AG20443 (cell line): Measurements from ENCODE around the gene LIMCH1.
"Not testable (repeated sequence)": the region's sequence is repeated elsewhere in the genome, so short reads cannot be mapped to it uniquely, and the experiment has no call there.

Experiments
- DNase-seq: peaks from one replicate; pipeline ENCODE4 v3.0.0; 2012; ENCODE audit warnings: low spot score, mixed read lengths

LIMCH1 gene

DNA sequence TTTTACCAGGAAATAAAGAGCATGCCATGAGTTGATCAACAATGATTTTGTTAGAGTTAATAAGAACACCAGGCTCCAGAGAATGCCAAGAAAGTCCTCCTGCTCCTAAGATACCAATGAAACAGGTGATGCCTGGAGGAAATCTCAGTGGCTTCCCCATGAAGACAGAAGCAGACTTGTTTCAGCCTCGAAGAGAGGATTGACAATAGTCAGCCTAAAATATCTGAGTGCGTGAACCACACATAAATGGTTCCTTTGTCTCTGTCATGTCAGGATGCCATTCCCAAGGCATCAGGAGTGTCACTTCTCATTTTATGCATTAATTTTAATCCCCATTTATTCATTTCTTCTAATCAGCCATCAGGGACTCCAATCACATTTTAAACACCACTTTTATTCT lies 141.0 kb downstream of the LIMCH1 start:
- DNase-seq, result no peak

GRCh38 chr4:41679991-41680390 lies 142.0 kb downstream of the LIMCH1 start:
- DNase-seq, result no peak

GRCh38 chr4:41681054-41681453 lies 143.1 kb downstream of the LIMCH1 start:
- no peak for DNase-seq

DNA sequence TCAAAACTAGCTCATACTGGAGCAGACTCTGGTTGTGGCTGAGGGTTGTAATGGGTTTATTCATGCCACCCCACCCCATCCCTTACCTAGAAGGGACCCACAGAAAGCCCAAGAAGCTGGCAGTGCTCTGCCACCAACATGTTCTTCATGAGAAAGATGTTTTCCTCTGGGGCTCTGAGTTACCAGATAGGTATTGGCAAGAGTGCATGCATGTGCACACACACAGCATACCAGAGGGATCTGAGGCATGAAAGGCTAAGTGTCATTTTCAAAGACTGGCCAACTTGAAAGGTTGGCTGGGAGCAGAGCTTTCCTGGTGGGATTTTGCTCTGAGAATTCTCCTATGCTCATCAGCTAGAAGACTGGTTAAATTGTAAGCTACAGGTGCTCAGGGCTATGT lies 145.4 kb downstream of the LIMCH1 start:
- DNase-seq, result peak; percentile 31

- no peak for DNase-seq
Measured at GRCh38 chr4:41686893-41687292, 148.9 kb downstream of the LIMCH1 start.

- no peak for DNase-seq
Measured at GRCh38 chr4:41687971-41688370, 150.0 kb downstream of the LIMCH1 start.

DNA sequence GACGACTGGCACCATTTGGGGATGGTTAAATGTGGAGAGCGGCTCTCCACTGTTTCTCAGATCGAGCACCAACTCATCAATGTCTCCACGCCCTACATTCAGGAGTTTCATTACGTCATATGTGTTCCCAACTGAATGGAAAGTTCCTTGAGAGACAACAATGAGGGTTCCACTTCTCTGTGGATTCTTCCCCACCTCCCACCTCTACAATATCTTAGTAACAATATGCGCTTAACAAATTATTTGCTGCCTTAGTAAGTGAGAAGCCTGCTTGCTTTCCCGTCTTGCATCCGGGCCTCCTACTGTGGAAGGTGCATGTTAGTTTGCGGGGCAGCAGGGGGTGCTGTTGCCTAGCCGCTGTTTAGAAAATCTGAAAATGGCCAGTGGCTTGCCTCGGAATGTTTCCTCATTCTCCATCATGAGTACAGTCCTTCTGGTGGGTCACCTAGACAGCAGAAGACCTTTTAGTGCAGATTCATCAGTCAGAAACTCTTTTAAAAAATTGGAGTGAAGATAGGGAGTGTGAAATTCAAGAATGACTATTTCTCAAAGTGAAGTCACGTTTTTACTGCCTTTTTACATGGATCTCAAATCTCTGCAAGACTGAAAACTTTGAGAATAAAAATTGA lies 154.9 kb downstream of the LIMCH1 start:
- DNase-seq, result peak; percentile 79

GRCh38 chr4:41693629-41694028 lies 155.7 kb downstream of the LIMCH1 start:
- DNase-seq, result no peak

DNA sequence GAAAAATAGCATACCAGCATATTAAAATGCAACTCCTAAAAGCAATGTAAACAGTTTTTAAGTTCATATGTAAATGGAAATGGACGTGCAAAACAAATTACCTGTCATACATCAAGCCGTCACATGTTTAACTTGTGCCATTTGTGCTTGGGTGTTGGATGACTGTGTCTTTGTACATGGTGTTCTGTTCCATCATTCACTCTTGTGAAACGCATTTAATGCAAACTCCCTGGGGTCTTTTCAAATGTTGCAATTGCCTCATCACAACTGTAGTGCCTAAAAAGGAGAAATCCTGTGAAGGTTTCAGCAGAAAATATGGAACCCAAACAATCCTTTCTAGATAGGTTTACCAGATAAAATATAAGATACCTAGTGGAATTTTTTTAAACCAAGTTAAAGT lies 158.2 kb downstream of the LIMCH1 start:
- DNase-seq, result no peak

GRCh38 chr4:41696763-41697162 lies 158.8 kb downstream of the LIMCH1 start:
- no peak for DNase-seq

GRCh38 chr4:41701983-41702382 lies 164.0 kb downstream of the LIMCH1 start:
- no peak for DNase-seq

DNA sequence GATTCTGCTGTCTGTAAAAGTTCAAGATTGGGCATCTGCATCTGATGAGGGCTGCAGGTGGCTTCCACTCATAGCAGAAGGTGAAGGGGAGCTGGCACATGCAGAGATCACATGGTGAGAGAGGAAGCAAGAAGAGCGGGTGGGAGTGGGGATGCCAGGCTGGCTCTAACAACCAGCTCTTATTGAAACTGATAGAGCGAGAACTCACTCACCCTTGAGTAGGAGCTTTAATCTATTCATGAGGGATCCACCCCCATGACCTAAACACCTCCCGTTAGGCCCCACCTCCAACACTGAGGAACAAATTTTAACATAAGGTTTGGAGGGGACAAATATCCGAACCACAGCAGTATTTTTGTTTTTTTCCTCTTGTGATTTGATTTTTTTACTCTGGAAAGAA lies 164.8 kb downstream of the LIMCH1 start:
- no peak for DNase-seq

DNA sequence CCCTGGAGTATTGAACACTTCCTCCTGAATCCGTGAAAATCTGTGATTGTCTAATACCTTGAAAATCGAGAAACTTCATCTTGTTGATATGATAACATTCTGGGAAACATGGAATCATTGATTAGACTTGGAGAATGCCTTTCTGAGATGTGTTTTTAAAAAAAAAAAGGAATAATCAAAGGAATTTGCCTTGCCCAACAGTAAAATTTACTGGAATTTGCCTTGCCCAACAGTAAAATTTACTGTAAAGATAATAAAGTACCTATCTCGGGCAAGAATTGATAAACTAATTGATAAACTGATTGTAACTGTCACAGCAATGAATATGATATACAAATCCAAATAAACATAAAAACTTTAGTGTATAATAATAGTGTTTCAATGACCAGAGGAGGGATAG lies 165.8 kb downstream of the LIMCH1 start:
- no peak for DNase-seq

DNA sequence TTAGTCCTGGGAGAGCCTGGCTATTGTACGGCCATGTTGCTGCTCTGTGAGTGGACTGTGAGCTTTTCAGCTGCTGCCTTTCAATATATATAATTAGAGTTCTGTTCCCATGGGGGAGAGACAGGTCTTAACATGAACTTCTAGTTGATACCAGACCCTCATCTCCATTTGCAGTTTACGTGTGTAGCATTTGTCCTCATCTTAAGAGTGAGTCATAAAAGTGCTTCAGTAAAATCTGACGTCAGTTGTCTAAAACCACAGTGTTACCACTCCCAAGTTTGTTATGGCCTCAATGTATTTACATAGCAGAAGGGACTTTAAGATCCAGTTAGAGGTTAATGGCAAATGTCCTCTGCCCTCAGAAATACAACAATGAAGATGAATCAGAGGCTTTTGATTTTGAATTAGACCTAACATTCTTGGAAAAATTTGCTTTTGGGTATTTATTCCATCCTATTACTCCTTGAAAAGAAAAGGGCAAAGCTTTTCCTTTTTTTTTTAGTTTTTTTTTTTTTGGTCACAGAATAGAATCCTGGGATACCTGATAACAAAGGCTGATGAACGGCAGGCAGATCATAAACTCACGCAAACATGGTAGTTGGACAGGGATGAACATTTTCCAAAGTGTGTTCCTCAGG lies 172.0 kb downstream of the LIMCH1 start:
- DNase-seq, result peak; percentile 29

DNA sequence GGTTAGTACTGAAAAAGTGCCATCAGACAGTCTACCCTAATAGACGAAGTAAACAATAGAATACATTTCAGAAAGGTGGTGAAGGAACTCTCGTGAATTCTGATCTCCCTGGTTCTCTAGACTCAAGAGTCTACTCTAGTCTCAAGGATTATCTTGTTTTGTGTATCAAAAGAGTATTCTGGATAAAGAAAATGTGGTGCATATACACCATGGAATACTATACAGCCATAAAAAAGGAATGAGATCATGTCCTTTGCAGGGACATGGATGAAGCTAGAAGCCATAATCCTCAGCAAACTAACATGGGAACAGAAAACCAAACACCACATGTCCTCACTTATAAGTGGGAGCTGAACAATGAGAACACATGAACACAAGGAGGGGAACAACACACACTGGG lies 173.7 kb downstream of the LIMCH1 start:
- DNase-seq, result not testable (repeated sequence)

DNA sequence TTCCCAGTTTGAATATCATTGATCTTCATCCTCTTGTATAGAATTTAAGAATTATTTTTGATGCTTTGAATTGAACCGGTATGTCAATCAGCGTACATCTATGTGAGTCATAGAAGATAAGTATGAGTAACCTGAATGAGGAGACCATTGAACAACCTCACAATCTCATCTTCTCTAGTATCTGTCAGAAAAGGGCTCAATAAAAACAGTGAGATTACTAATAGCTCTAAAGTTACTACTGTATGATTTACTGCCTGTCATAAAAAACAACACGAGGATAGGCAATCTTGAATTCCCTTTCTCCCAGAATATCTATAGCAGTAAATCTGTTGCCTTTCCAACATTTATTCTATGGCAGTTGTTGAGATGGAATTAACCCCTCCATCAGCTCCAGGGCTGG lies 174.5 kb downstream of the LIMCH1 start:
- no peak for DNase-seq

GRCh38 chr4:41713768-41714167 lies 175.8 kb downstream of the LIMCH1 start:
- DNase-seq, result no peak

DNA sequence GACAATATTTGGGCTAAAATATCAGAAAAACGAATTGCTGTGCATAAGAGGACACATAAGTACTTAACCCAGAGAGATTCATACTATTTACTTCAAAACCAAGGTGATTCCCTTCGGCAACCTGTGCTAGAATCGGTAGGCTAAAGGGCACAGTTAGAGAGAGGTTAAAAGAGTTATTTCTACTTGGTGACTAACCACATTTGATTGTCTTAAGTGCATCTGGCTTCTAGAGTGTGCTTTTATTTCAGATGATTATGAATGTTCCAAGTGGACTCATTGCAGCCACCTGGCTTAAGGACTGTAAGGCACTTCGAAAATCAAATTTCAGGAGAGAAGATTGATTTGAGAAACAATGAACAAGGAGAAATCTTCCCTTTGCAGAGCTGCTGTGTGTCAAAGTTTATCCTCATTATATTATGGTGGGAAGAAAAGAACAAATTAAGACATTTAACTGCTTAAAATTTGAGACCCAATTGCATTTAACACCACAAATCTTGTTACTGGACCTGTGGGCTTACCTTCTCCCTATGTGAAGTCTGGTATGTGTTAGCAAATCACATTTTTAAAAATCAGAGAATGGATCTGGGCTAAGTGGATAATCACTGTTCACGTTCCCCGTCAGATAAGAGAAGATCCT lies 176.5 kb downstream of the LIMCH1 start:
- DNase-seq, result no peak

DNA sequence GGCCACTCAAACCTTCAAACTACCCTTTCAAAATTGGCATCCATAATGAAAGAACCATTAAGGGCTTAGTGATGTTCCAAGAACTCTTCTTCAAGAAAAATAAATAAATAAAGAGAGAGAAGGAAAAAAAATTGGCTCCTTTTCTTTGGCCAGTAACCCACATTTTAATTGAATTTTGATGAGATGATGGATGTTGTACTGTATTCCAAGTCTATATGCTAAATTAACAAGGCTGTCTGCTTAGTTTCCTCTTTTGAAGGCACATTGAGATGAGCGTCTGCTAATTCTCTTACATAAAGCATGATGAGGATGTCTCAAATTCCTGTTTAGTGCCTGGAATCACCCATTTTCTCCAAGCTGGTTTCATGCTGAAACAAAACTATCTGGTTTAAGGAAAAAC lies 177.2 kb downstream of the LIMCH1 start:
- no peak for DNase-seq

GRCh38 chr4:41718907-41719306 lies 180.9 kb downstream of the LIMCH1 start:
- DNase-seq, result no peak

- DNase-seq, result peak; percentile 18
Measured at GRCh38 chr4:41719417-41719816, 181.5 kb downstream of the LIMCH1 start.

- no peak for DNase-seq
Measured at GRCh38 chr4:41722181-41722580, 184.2 kb downstream of the LIMCH1 start.

- DNase-seq, result no peak
Measured at GRCh38 chr4:41723286-41723685, 185.3 kb downstream of the LIMCH1 start.

DNA sequence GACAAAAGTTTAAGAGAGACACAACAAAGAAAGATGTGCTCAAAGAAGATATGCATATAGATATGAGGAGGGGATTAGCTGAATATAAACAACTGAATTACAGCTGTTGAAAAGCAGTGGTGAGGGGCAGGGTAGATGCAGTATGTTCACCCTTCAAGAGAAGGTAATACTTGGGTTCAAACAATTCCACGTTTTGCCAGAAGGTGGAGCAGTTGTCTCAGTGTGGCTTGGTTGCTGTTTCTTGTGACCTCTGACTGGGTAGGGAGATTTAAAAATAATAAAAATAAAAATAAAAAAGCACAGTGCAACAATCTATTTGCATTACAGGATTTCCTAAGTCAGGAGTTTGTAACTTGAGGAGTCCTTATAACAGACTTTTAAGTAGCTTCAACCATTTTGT lies 187.3 kb downstream of the LIMCH1 start:
- no peak for DNase-seq
